IPS DF 4.7 (cell line): Measurements from ENCODE around the gene METTL27.
"Not testable (repeated sequence)": the region's sequence is repeated elsewhere in the genome, so short reads cannot be mapped to it uniquely, and the experiment has no call there.

ENCODE experiments used
- DNase-seq: peaks from one replicate; pipeline ENCODE4 v3.0.0-alpha.2; 2013; ENCODE audit warnings: low spot score; ENCODE audit errors: extremely low read depth

Gene METTL27

DNA sequence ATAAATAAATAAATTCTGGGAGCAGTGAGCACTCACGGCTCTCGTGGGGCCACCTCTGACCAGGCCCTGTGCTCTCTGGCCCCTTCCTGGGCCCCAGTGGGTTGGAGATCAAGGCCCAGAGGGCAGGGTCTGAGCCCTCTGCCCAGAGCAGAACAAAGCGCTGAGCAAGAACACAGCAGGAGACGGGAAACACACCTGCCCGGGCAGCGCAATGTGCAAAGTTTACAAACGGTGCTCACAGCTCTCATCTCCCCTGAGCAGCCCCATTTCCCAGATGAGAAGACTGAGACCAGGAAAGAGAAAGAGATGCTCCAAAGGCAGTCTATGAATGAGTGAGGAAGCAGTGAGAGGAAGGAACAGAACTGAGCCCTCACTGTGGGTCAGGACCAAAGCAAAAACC is 3.0 kb downstream of the METTL27 start:
- no peak for DNase-seq

DNA sequence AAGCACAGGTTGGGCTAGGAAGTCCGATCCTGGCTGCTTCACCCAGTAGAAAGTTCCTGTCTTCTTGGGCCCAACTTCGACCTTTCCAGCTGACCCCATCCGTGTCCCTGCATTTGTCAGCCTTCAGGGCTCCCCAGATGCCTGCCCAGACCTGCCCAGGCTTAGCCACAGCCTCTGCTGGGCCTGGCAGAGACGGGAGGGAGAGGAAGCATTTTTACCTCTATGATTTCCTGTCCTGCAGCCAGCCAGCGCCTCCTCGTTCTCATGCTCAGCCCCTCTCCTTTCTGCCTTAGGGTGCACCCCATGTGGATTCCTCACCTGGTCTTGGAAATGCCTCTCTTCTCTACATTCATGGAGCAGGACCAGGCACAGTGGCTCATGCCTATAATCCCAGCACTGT is 3.7 kb downstream of the METTL27 start:
- no peak for DNase-seq

DNA sequence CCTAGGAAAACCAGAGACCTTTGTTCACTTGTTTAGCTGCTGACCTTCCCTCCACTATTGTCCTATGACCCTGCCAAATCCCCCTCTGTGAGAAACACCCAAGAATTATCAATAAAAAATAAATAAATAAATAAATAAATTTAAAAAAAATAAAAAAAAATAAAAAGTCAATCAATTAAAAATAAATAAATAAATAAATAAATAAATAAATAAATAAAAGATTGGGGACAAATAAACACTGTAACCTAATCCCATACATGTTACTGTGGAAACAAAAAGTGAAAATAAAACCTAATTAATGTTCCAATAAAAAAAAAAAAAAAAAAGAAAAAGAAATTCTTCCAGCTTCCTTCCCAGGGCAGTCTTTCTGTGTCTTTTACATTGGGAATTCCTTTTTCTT is 5.1 kb downstream of the METTL27 start:
- DNase-seq, result not testable (repeated sequence)

DNA sequence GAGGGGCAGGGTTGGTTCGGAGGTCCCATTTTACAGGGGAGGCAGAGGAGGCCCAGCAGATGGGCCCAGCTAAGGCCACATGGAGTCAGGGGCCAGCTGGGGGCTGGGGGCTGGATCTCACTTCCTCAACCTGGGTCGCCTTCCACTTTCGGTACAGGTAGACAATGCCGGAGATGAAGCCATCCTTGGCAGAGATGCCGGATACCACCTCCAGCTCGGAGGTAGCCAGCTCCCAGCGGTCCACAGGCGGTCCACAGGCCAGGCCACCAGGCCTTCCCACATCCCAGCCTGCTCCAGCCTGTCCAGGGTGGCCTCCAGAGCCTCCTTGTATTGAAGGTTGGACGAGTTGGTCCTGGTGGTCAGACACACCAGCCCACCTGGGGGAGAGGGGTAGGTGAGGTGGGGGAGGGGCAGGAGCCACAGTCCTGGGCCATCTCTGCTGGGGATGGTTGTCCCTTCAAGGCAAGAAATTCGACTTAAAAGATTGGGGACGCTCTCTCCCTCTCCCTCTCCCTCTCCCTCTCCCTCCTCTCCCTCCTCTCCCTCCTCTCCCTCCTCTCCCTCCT is 7.6 kb downstream of the METTL27 start:
- DNase-seq, result no peak

DNA sequence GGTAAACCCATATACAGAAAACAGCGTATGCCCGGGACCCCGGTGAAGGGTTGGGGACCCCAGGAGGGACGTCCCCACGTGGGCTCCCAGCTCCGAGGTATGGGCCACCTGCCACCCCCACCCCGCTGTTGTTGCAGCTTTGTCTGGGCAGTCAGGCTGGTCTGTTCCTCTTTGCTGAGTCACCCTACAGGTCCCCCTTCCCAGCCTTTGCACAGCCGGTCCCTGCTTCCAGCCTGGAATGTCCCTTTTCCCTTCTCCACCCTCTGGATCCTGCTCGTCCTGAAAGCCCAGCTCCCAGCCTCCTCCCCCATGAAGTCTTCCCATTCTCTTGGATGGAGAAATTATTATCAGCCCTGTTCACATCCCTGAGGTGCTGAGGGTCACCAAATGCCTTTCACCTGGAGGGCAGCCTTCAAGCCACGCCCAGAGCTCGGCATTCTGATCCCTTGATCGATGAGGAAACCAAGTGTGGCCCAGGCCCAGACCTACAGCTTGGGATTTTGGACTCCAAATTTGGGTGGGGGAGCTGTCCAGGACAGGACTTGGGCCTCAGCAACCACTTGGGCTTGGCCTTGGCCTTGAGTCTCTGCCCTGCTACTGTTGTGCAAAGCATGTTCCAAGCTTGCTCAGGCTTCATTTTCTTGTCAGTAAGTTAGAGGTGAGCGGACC is 8.9 kb downstream of the METTL27 start:
- DNase-seq, result no peak

DNA sequence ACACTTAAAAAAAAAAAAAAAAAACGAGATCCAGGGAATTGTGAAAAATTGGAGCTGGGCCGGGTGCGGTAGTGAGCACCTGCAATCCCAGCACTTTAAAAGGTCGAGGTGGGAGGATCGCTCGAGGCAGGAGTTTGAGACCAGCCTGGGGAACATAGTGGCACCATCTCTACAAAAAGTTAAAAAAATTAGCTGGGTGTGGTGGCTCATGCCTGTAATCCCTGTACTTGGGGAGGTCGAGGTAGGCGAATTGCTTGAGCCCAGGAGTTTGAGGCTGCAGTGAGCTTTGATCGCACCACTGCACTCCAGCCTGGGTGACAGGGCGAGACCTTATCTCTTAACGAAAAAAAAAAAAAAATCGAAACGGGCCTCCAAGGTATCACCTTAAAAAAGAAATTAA is 9.5 kb downstream of the METTL27 start:
- DNase-seq, result no peak

DNA sequence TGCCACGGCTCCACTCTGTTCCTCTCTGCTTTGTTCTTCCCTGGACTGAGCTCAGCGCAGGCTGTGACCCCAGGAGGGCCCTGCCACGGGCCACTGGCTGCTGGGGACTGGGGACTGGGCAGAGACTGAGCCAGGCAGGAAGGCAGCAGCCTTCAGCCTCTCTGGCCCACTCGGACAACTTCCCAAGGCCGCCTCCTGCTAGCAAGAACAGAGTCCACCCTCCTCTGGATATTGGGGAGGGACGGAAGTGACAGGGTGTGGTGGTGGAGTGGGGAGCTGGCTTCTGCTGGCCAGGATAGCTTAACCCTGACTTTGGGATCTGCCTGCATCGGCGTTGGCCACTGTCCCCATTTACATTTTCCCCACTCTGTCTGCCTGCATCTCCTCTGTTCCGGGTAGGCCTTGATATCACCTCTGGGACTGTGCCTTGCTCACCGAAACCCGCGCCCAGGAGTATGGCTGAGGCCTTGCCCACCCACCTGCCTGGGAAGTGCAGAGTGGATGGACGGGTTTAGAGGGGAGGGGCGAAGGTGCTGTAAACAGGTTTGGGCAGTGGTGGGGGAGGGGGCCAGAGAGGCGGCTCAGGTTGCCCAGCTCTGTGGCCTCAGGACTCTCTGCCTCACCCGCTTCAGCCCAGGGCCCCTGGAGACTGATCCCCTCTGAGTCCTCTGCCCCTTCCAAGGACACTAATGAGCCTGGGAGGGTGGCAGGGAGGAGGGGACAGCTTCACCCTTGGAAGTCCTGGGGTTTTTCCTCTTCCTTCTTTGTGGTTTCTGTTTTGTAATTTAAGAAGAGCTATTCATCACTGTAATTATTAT is 10.3 kb downstream of the METTL27 start:
- DNase-seq, result no peak

DNA sequence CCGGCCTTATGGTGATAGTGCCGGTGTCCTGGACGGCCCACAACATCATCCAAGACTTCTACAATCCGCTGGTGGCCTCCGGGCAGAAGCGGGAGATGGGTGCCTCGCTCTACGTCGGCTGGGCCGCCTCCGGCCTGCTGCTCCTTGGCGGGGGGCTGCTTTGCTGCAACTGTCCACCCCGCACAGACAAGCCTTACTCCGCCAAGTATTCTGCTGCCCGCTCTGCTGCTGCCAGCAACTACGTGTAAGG is 10.8 kb downstream of the METTL27 start:
- no peak for DNase-seq

DNA sequence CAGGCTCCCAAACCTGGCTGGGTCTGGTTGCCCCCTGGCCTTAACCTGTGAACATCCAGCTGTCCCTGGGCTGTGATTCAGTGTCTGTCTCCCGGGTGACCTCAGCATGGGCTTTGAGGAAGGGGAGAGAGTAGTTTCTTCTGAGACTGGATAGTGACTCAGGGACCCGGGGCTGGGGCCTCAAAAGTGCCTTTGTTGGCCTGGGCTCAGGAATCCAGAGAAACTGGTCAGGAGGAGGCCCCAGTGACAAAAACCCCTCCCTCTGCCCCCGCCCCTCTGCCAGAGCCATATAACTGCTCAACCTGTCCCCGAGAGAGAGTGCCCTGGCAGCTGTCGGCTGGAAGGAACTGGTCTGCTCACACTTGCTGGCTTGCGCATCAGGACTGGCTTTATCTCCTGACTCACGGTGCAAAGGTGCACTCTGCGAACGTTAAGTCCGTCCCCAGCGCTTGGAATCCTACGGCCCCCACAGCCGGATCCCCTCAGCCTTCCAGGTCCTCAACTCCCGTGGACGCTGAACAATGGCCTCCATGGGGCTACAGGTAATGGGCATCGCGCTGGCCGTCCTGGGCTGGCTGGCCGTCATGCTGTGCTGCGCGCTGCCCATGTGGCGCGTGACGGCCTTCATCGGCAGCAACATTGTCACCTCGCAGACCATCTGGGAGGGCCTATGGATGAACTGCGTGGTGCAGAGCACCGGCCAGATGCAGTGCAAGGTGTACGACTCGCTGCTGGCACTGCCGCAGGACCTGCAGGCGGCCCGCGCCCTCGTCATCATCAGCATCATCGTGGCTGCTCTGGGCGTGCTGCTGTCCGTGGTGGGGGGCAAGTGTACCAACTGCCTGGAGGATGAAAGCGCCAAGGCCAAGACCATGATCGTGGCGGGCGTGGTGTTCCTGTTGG is 11.4 kb downstream of the METTL27 start, which contains the start of gene CLDN4:
CLDN4 (plus strand) TSS at position 316 of the 903 bp plus-strand sequence; CDS start at position 522, 206 bp downstream.
- DNase-seq, result no peak

DNA sequence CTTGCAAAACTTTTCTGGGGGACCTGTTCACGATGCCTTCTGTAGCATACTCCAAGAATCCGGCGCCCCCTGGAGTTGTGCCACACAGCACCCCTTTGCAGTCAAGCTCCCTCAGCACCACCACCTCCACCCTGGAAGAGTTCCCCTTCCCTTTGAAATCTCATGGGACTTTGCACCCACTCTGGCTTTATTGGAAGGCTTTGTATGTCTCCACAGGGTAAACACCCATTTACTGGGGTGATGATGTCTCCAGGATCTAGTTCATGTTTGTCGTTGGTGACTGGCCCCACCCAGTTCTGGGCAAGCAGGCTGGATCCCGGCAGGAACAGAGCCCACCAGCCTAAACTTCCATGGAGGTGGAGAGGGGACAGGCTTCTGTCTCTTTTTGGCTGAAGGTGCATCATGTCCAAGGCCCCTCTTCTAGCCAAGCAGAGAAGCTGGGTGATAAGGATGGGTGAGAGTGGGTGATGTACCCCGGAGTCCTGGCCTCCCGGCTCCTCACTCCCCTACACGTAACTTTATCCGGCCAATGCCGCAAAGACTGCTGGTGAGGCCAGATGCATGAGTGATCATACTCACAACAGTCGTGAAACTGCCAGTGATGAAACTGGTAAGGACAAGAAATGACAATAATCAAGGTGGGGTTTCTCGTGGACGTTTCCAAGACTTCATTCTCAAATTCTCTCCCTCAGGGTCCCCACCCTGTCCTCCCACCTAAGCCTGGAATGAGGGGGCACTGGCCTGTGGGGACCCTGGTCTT is 12.2 kb downstream of the METTL27 start:
- DNase-seq, result no peak

DNA sequence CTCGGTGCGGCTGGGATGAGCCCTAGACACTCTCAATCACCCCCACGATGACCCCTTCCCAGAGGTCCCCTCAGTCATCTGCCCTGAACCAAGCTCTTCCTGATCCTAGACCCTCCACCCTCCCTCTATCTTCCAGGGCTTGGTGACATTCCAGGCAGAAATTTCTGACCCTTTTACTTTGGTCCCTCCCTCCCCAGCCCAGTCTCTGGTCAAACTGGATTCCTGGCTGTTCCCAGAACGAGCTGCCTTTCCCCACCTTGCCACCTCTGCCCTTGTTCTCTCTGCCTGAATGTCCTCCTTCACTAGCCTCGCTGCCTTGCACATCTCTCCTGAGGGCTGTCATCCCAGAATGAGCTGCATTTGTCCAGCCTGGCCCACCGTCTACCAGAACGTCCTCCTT is 12.8 kb downstream of the METTL27 start:
- DNase-seq, result no peak

DNA sequence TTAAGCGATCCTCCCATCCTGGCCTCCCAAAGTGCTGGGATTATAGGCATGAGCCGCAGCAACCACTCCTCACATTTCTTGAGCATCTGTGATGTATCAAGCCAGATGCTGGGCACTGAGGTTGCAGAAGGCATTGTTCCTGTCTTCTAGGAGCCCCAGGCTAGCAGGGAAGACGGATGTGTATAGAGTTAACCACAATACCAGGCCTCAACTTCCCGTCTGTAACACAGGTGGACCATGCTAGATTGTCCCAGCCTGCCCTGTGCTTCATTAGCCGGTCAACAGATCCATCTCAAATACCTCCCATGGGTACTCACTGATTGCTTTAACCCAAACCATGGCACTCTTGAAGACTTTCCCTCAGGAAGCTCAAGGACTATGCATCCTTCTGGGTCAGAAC is 13.3 kb downstream of the METTL27 start:
- DNase-seq, result no peak

DNA sequence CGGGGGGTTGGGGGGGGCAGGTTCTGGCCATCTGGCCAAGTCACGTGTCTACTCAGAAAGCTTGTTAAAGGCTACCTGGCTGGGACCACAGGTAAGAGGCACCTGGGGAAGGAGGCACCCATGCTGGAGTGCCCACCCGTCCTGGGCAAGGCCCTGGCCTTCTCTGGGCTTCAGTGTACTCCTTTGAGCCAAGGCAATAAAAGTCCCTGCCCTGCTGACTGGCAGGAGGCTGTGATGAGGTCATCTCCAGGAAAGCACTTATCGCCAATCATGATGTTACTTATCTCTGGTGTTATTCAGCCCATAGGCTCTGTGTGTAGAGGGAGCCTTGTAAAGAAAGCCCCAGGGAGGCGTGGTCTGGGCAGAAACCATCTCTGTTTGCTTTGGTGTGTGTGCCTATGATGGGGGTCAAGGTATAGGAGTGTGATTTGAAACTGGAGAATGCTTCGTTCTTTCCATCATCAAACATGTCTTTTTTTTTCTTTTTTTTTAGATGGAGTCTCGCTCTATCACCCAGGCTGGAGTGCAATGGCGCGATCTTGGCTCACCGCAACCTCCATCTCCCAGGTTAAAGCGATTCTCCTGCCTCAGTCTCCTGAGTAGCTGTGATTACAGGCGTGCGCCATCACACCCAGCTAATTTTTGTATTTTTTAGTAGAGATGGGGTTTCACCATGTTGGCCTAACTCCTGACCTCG is 14.1 kb downstream of the METTL27 start:
- no peak for DNase-seq

DNA sequence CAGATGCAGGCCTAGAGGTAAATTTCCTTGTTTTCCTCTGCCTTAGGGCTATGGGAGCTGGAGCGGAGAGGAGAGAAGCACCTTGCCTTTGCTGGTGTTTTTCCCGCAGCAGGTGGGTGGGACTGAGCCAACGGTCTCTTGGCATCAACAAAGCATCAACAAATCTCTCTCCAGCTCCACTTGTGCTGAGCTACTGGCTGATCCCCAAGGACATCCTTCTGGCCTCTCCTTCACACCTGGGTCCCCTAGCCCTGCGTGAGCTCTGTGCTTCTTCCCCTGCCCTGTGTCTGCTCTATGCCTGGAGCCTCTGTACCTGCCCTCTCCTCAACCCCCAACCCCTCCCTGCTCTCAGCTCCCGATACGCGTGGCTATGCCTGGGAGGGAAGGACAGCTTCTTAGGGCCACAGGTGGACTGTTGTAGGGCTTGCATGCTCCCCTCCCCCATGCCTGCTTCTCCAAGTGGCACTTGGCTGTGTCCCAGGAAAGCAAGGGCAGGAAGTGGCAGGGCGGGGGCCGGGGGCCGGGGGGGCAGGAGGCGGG is 14.7 kb downstream of the METTL27 start:
- DNase-seq, result no peak

DNA sequence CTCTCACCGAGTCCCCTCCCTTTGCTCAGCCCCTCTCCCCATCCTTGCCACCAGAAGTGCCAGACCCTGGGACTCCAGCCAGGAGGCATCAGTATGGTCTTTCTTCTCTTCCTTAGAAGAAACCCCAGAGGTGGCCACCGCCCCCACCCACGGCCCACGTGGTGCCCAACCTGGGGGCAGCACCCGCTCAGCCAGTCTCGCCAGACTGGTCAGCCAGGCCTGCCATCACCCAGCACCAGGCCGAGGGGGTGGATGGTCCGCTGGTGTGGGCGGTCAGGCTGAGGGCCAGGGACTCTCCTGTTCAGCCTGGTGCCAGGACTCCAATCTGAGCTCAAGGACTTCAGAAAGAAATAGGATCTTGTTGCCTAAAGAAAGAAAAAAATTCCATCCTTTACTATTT is 17.3 kb downstream of the METTL27 start:
- no peak for DNase-seq

DNA sequence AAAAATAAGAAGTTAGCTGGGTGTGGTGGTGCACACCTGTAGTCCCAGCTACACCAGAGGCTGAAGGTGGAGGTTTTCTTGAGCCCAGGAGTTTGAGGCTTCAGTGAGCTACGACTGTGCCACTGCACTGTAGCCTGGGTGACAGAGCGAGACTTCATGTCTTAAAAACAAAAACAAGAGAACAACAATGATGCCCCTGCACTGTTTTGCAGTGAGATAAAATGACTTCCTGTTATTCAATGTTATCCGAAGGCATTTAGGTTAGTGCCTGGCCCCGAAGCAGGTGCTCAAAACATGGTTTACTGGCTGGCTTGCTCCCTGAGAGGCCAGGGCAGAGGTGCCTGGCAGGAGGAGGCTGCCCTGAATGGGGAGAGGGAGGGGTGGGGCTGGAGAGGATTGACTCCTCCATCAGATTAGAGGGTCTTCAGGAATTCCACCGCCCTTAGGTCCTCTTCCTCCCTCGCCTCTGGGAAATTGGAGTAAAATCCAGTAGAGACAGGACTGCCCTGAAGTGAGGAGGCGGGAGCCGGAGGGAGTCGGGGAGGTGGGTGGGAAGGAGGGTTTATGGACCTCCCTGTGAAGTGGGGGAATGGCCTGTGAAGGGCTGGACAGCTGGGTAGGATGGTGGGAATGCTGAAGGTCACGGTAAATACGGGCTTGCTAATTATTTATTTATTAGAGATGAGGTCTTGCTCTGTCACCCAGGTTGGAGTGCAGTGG is 18.3 kb downstream of the METTL27 start:
- no peak for DNase-seq

DNA sequence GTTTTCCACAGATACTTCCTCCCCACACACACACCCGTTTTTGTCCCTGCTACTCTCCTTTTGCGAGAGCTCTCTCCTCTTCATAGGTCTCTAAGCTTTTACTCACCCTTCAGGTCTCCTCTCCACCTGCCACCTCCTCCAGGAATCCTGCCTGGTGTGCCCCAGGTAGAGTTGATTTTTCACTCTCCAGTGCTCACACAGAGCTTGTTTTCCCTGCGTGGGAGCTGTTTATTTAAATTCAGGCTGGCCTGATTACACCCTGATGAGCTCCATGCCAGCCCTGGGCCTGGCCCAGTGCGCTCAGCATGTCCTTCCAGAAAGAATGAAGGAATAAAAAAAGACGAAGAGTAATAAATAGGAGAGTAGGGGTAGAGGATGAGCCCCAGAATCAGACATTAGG is 19.1 kb downstream of the METTL27 start:
- no peak for DNase-seq

DNA sequence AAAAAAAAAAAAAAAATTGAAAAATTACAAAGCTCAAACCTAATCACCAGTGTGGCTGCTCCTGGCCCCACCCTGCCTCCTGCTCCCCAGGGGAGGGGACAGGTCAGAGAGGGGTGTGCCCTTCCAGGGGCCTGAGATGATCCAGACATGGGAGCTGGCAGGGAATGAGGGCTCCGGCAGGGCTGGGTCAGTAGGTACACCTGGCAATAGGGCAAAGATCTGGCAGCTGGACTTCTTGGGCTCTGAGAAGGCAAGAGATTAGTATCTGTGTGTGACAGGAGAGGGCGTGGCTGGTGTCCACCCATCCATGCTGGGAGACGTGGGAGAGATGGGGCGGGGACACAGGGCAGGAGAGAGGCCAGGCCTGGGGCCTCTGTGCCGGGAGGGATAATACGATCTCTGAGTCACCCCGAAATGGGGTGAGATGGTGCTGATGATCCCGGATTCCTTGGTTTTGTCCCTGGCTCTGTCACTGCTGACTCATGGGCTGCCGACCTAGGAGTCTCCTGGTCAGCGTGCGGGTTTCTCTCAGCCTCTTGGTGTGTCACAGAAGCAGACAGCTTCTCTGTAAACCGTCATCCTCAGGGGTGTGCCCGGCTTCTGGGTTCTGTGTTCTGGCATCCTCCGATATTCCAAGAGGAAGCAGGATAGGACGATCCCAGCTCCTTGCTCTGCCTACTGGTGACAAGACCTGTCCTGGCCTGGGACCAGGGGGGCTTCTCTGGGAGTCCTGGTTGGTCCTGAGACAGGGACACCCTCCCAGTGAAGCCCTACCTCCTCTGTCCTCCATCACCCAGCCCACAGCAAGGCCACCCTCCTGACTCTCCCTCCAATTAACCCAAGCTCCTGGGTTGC is 19.8 kb downstream of the METTL27 start:
- no peak for DNase-seq
